Transverse colon (tissue), 4 donors: ENCODE data around the gene IDUA. TPM values are rescaled to one million over a fixed set of nuclear protein-coding genes. Genes with fewer than 3 reads are reported as not detected.
A peak's percentile ranks its signal among the peaks of the same experiment; 100 is the strongest.

Experiments
- DNase-seq: peaks from one replicate; pipeline ENCODE4 v3.0.0-alpha.2; 2019
- H3K27ac ChIP-seq, 4 donors: fragments of 200-600 bp; sonication (generic); 2 replicates each; pipeline ENCODE4 v1.5.1; 2016 to 2018; ENCODE audit warnings: inconsistent platforms in 4 of 4
- H3K27me3 ChIP-seq: fragments of 200-600 bp; sonication (generic); 2 replicates; pipeline ENCODE4 v1.5.1; 2017; ENCODE audit warnings: inconsistent platforms
- H3K36me3 ChIP-seq, 4 donors: fragments of 200-600 bp; sonication (generic); 2 replicates each; pipeline ENCODE4 v1.5.1; 2017 to 2019; ENCODE audit warnings: inconsistent platforms in 4 of 4
- H3K4me1 ChIP-seq, 4 donors: fragments of 200-600 bp; sonication (generic); 2 replicates each; pipeline ENCODE4 v1.5.1; 2017 to 2020; ENCODE audit warnings: inconsistent platforms in 4 of 4
- H3K4me3 ChIP-seq, 4 donors: fragments of 200-600 bp; sonication (generic); 1 replicate in 1 of 4; 2 replicates in 3 of 4; pipeline versions ENCODE4 v1.5.1 to v1.6.1; 2017 to 2019; ENCODE audit warnings: inconsistent platforms in 4 of 4
- H3K9me3 ChIP-seq, 2 donors: fragments of 200-600 bp; sonication (generic); 2 replicates each; pipeline ENCODE4 v1.5.1; 2017 to 2019; ENCODE audit warnings: inconsistent platforms in 2 of 2
- CTCF ChIP-seq, 5 experiments: fragments of 200-600 bp in 3 of 5; fragments of 450-650 bp in 2 of 5; sonication (generic) in 3 of 5; IDR thresholded peaks; 1 replicate in 2 of 5; 2 replicates in 3 of 5; pipeline ENCODE4 v1.5.1; 2016 to 2017; ENCODE audit warnings: antibody characterized with exemption in 5 of 5, inconsistent platforms in 3 of 5, mild to moderate bottlenecking in 2 of 5, moderate library complexity in 1 of 5
- EP300 ChIP-seq: sonication (generic); formaldehyde crosslinking; IDR thresholded peaks from one replicate; pipeline ENCODE4 v1.6.1; 2017; ENCODE audit warnings: antibody characterized with exemption, low read depth
- POLR2A ChIP-seq: fragments of 450-650 bp; IDR thresholded peaks from one replicate; pipeline ENCODE4 v1.6.1; 2016; ENCODE audit warnings: antibody characterized with exemption, mild to moderate bottlenecking, moderate library complexity
- POLR2AphosphoS5 ChIP-seq, 3 donors: sonication (generic); formaldehyde crosslinking; IDR thresholded peaks; one replicate each; pipeline ENCODE4 v1.6.1; 2016; ENCODE audit warnings: antibody characterized with exemption in 3 of 3
- WGBS, 2 donors: methylation state at CpG; one replicate each; pipeline ENCODE4 v1.1.5; 2018; ENCODE audit warnings: low coverage in 1 of 2; 5-methylcytosine and 5-hydroxymethylcytosine counted together
- in situ Hi-C, 4 donors: fragments of 200-750 bp; cut with MboI; loops; one replicate each; pipeline versions ENCODE4 v1.15.0 to v1.15.1; 2017; ENCODE audit warnings: low sequenced_read_pairs in 3 of 4, low pct_ligation_motif_present in 1 of 4, low pct_unique_long_range_greater_than_20kb in 1 of 4
- intact Hi-C: fragments of 100-400 bp; cut with DNase I; formaldehyde crosslinking; loops from one replicate; pipeline ENCODE4 v1.15.1; 2023; ENCODE audit warnings: low total_unique reads
- total RNA-seq, 4 donors: library from RNA; depleted of rRNA; stranded (reverse); fragments of >200 nt; gene quantifications; one replicate each; pipeline ENCODE4 v1.1.0, GENCODE V29; 2016

IDUA gene
- total RNA-seq, 4 donors from 2014 or later, result 25.9 to 78.6 (median 40.4) TPM

GRCh38 chr4:1024882-1025545 is 38.2 kb downstream of the IDUA start:
- no peak overlapping the region for H3K27ac ChIP-seq
- H3K4me3 ChIP-seq, result no peak overlapping the region
- H3K9me3 ChIP-seq, result no peaks in the 10 kb centered on the region
- 91% methylated on average over 32 of the region's 32 CpGs; no CpG with 5 or more reads in 1 of the 2 donors for WGBS, 2 donors
- intact Hi-C loops, result no loop called here
- TF ChIP-seq CTCF (IDR thresholded peaks at IDR 0.05) (no peak), EP300 (no peak), POLR2AphosphoS5 (IDR thresholded peaks at IDR 0.05) (no peak), POLR2A (no peak)
- in situ Hi-C loops, result no loop called here
- H3K4me1 ChIP-seq, result peaks cover 4 to 15% (median 12%) of the 10 kb centered on the region in 4 donors
- H3K27me3 ChIP-seq, result peaks cover 23% of the 10 kb centered on the region
- no peak for DNase-seq
- no peaks in the 10 kb centered on the region for H3K36me3 ChIP-seq

GRCh38 chr4:1026115-1026514 is 39.3 kb downstream of the IDUA start:
- TF ChIP-seq EP300, result no peak
- TF ChIP-seq POLR2AphosphoS5 (IDR thresholded peaks at IDR 0.05), result no peak
- TF ChIP-seq POLR2A, result no peak
- no peak for TF ChIP-seq CTCF (IDR thresholded peaks at IDR 0.05)
- DNase-seq, result peak; percentile 68
- intact Hi-C loops (no loop called here), in situ Hi-C loops (no loop called here)
- no peaks in the 10 kb centered on the region for H3K9me3 ChIP-seq
- peaks cover 4 to 23% (median 16%) of the 10 kb centered on the region in 4 donors for H3K4me1 ChIP-seq
- H3K4me3 ChIP-seq, result no peak overlapping the region
- H3K27me3 ChIP-seq, result peaks cover 34% of the 10 kb centered on the region
- 31% methylated on average over 15 of the region's 17 CpGs; no CpG with 5 or more reads in 1 of the 2 donors for WGBS, 2 donors
- no peak overlapping the region for H3K27ac ChIP-seq
- H3K36me3 ChIP-seq, result no peaks in the 10 kb centered on the region

GRCh38 chr4:1027219-1027914 is 40.5 kb downstream of the IDUA start:
- DNase-seq, result no peak
- WGBS, 2 donors, result 68% methylated on average over 23 of the region's 26 CpGs; no CpG with 5 or more reads in 1 of the 2 donors
- Histone ChIP-seq H3K27me3 (peaks cover 47% of the 10 kb centered on the region), H3K4me3 (no peak overlapping the region), H3K9me3 (no peaks in the 10 kb centered on the region), H3K36me3 (no peaks in the 10 kb centered on the region), H3K4me1 (peaks cover 2 to 14% (median 8%) of the 10 kb centered on the region in 4 donors), H3K27ac (no peak overlapping the region)
- no peak for TF ChIP-seq POLR2A
- TF ChIP-seq POLR2AphosphoS5 (IDR thresholded peaks at IDR 0.05), result no peak
- no peak for TF ChIP-seq EP300
- TF ChIP-seq CTCF (IDR thresholded peaks at IDR 0.05), result no peak
- intact Hi-C loops (no loop called here), in situ Hi-C loops (no loop called here)

GRCh38 chr4:1027915-1028238 is 41.0 kb downstream of the IDUA start:
- Histone ChIP-seq H3K27ac (no peak overlapping the region), H3K27me3 (peaks cover 52% of the 10 kb centered on the region), H3K36me3 (no peaks in the 10 kb centered on the region), H3K4me1 (peaks cover 0 to 10% (median 5%) of the 10 kb centered on the region in 4 donors), H3K4me3 (no peak overlapping the region), H3K9me3 (no peaks in the 10 kb centered on the region)
- no peak for TF ChIP-seq POLR2AphosphoS5 (IDR thresholded peaks at IDR 0.05)
- no peak for TF ChIP-seq EP300
- no peak for TF ChIP-seq POLR2A
- no peak for TF ChIP-seq CTCF (IDR thresholded peaks at IDR 0.05)
- in situ Hi-C loops (no loop called here), intact Hi-C loops (no loop called here)
- no peak for DNase-seq
- WGBS, 2 donors, result 54% methylated on average over 5 of the region's 9 CpGs; no CpG with 5 or more reads in 1 of the 2 donors
